Measurements from ENCODE around the gene USH1G.

GRCh38 chr17:74954115-74954514, 31.1 kb upstream of the USH1G start:
- TF ChIP-seq, protein P1, sequence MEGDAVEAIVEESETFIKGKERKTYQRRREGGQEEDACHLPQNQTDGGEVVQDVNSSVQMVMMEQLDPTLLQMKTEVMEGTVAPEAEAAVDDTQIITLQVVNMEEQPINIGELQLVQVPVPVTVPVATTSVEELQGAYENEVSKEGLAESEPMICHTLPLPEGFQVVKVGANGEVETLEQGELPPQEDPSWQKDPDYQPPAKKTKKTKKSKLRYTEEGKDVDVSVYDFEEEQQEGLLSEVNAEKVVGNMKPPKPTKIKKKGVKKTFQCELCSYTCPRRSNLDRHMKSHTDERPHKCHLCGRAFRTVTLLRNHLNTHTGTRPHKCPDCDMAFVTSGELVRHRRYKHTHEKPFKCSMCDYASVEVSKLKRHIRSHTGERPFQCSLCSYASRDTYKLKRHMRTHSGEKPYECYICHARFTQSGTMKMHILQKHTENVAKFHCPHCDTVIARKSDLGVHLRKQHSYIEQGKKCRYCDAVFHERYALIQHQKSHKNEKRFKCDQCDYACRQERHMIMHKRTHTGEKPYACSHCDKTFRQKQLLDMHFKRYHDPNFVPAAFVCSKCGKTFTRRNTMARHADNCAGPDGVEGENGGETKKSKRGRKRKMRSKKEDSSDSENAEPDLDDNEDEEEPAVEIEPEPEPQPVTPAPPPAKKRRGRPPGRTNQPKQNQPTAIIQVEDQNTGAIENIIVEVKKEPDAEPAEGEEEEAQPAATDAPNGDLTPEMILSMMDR (IDR thresholded peaks at IDR 0.05), result no peak
- TF ChIP-seq ZFX (IDR thresholded peaks at IDR 0.05; ENCODE audit: borderline replicate concordance), result no peak
